K562 (cell line): Measurements from ENCODE around the gene CD2. TPM values are rescaled to one million over a fixed set of nuclear protein-coding genes. Genes with fewer than 3 reads are reported as not detected.

Experiments
- ATAC-seq: fragments of 200-7000 bp; cut with Tn5 transposase; 3 replicates; pipeline ENCODE4 v1.9.1; 2020; ENCODE audit warnings: moderate library complexity
- BruUV-seq: library from RNA; stranded (reverse); fragments of 400-500 nt; replicated peaks from 2 replicates; lab custom pipeline; 2021; lab: Mats Ljungman, UMichigan
- CTCF ChIA-PET: fragments of 300-600 bp; formaldehyde crosslinking; extraction: SDS; loops from one replicate; lab custom pipeline; 2021; ENCODE audit warnings: low intra/inter-chr PET ratio; lab: Yijun Ruan, JAX
- POLR2A ChIA-PET: fragments of 300-600, 350-650 bp; sonication (Branson Sonifier 250); formaldehyde crosslinking; extraction: SDS; loops from one replicate; lab custom pipeline; 2021; ENCODE audit warnings: antibody characterized with exemption, inconsistent platforms; lab: Yijun Ruan, JAX
- DNase-seq, 4 experiments: peaks; one replicate each; pipeline versions ENCODE4 v3.0.0 to v3.0.0-alpha.2; 2011 to 2018; ENCODE audit warnings: low spot score in 3 of 4, mixed read lengths in 3 of 4; ENCODE audit errors: extremely low read depth in 1 of 4
- FAIRE-seq: peaks from 2 replicates; lab custom pipeline; 2011; peaks lifted over from hg19 to GRCh38; lab: Jason Lieb, UNC
- H2AFZ ChIP-seq: 2 replicates; pipeline ENCODE4 v1.6.0; 2011; ENCODE audit warnings: low read depth, low read length, control low read depth, inconsistent platforms
- H3K27ac ChIP-seq: fragments of 200-600 bp; 3 replicates; pipeline ENCODE4 v1.8.0; 2011; ENCODE audit warnings: low read depth, mild to moderate bottlenecking, control low read depth, inconsistent platforms, low read length, moderate library complexity, mixed read lengths; ENCODE audit errors: extremely low read depth
- H3K27me3 ChIP-seq, 2 experiments: fragments of 300-600 bp in 1 of 2; 2 replicates in 1 of 2; 3 replicates in 1 of 2; pipeline versions ENCODE4 v1.6.0 to v1.8.0; 2011; ENCODE audit warnings: inconsistent platforms in 2 of 2, low read length in 2 of 2, mild to moderate bottlenecking in 1 of 2, mixed read lengths in 1 of 2, moderate library complexity in 1 of 2; ENCODE audit not compliant: control insufficient read depth in 2 of 2, insufficient read depth in 2 of 2
- H3K36me3 ChIP-seq: fragments of 300-600 bp; 3 replicates; pipeline ENCODE4 v1.8.0; 2011; ENCODE audit warnings: mild to moderate bottlenecking, low read length, inconsistent platforms; ENCODE audit not compliant: control insufficient read depth, insufficient read depth
- H3K4me1 ChIP-seq, 2 experiments: fragments of 200-600 bp in 1 of 2; replicated peaks in 1 of 2; 2 replicates in 1 of 2; 3 replicates in 1 of 2; pipeline versions ENCODE4 v1.5.1 to v1.8.0; 2011; ENCODE audit warnings: inconsistent platforms in 2 of 2, low read length in 2 of 2, mild to moderate bottlenecking in 1 of 2, mixed read lengths in 1 of 2, moderate library complexity in 1 of 2; ENCODE audit not compliant: control insufficient read depth in 2 of 2, insufficient read depth in 2 of 2
- H3K4me2 ChIP-seq: 2 replicates; pipeline ENCODE4 v1.6.1; 2011; ENCODE audit warnings: low read length, control low read depth, inconsistent platforms, mixed read lengths; ENCODE audit not compliant: insufficient read depth
- H3K4me3 ChIP-seq: fragments of 200-600 bp; sonication (generic), shearing (Covaris generic); 2 replicates; pipeline ENCODE4 v1.5.1; 2016; ENCODE audit warnings: control low read depth, inconsistent platforms
- H3K79me2 ChIP-seq: fragments of 200-600 bp; 3 replicates; pipeline ENCODE4 v1.8.0; 2011; ENCODE audit warnings: low read length, inconsistent platforms; ENCODE audit not compliant: control insufficient read depth, insufficient read depth
- H3K9ac ChIP-seq, 2 experiments: 2 replicates each; pipeline versions ENCODE4 v1.6.0 to v1.6.1; 2011; ENCODE audit warnings: low read depth in 2 of 2, low read length in 2 of 2, control low read depth in 1 of 2, inconsistent platforms in 1 of 2, mild to moderate bottlenecking in 1 of 2, mixed read lengths in 1 of 2; ENCODE audit not compliant: insufficient read depth in 1 of 2
- H3K9me1 ChIP-seq: one replicate; pipeline ENCODE4 v1.6.0; 2011; ENCODE audit warnings: inconsistent platforms, mild to moderate bottlenecking, low read length, moderate library complexity; ENCODE audit not compliant: control insufficient read depth, insufficient read depth
- H3K9me3 ChIP-seq: replicated peaks from 2 replicates; pipeline ENCODE4 v1.5.1; 2011; ENCODE audit warnings: low read depth, low read length, inconsistent platforms; ENCODE audit not compliant: control insufficient read depth, insufficient read depth
- H4K20me1 ChIP-seq: replicated peaks from 2 replicates; pipeline ENCODE4 v1.6.1; 2011; ENCODE audit warnings: low read length, inconsistent platforms, mixed read lengths; ENCODE audit not compliant: control insufficient read depth, insufficient read depth
- EP300 ChIP-seq: IDR thresholded peaks from 2 replicates; pipeline ENCODE4 v1.6.1; 2012; ENCODE audit warnings: low read length, improper control_type of control experiment
- HDAC3 ChIP-seq: fragments of 450-650 bp; IDR thresholded peaks from 2 replicates; pipeline ENCODE4 v1.6.1; 2018; ENCODE audit warnings: borderline replicate concordance, mild to moderate bottlenecking, moderate library complexity; ENCODE audit not compliant: partially characterized antibody
- NFIX ChIP-seq: fragments of 250-450 bp; sonication (Bioruptor Pico); IDR thresholded peaks from 2 replicates; pipeline ENCODE4 v1.4.0; 2020; ENCODE audit warnings: low read depth, mild to moderate bottlenecking, moderate library complexity
- NR2C2 ChIP-seq, 2 experiments: fragments of 200-800 bp in 1 of 2; sonication (Bioruptor generic) in 1 of 2; sonication (generic) in 1 of 2; formaldehyde crosslinking in 1 of 2; IDR thresholded peaks; 2 replicates each; pipeline versions ENCODE4 v1.6.1 to v1.8.0; 2016 to 2022; ENCODE audit warnings: mild to moderate bottlenecking in 1 of 2, missing compliant biosample characterization in 1 of 2, missing genetic modification characterization in 1 of 2, missing genetic modification reagents in 1 of 2
- PHB2 ChIP-seq: fragments of 450-650 bp; IDR thresholded peaks from 2 replicates; pipeline ENCODE4 v1.6.1; 2017; ENCODE audit warnings: low read depth
- PML ChIP-seq: IDR thresholded peaks from 2 replicates; pipeline ENCODE4 v1.6.1; 2012; ENCODE audit warnings: low read length, inconsistent platforms
- POLR2AphosphoS5 ChIP-seq: IDR thresholded peaks from 2 replicates; pipeline ENCODE4 v1.6.1; 2011; ENCODE audit warnings: mild to moderate bottlenecking, low read depth, low read length, moderate library complexity; ENCODE audit not compliant: control insufficient read depth, insufficient read depth
- PTBP1 ChIP-seq: fragments of 200-400 bp; formaldehyde crosslinking; IDR thresholded peaks from 2 replicates; pipeline ENCODE4 v1.6.1; 2017; ENCODE audit warnings: low read depth, low read length
- RB1 ChIP-seq: fragments of 450-650 bp; IDR thresholded peaks from 2 replicates; pipeline ENCODE4 v1.6.1; 2017; ENCODE audit warnings: low read depth, mild to moderate bottlenecking
- ZNF445 ChIP-seq: fragments of 250-450 bp; sonication (Bioruptor Pico); IDR thresholded peaks from 2 replicates; pipeline ENCODE4 v1.4.0; 2020; ENCODE audit warnings: low read depth, mild to moderate bottlenecking, moderate library complexity
- WGBS: fragments of 100-300 bp; shearing (Covaris generic); methylation state at CpG from one replicate; pipeline ENCODE4 v1.1.6; 2016; ENCODE audit warnings: low coverage, mixed read lengths; ENCODE audit not compliant: insufficient coverage; ENCODE audit errors: missing lambda C conversion rate; 5-methylcytosine and 5-hydroxymethylcytosine counted together
- in situ Hi-C: fragments of 300-500 bp; cut with MboI; formaldehyde crosslinking; loops from 4 replicates; pipeline ENCODE4 v1.15.0; 2018; ENCODE audit warnings: inconsistent platforms, mixed read lengths
- intact Hi-C: fragments of 100-400 bp; cut with micrococcal nuclease; formaldehyde crosslinking; loops from 2 replicates; pipeline ENCODE4 v1.14.2; 2022
- polyA plus RNA-seq, 8 experiments: library from polyadenylated mRNA; depleted of rRNA in 4 of 8; stranded (reverse) in 5 of 8; unstranded in 3 of 8; fragments of >200 nt; fragmentation: Nextera tagmentation in 2 of 8; fragmentation: Illumina TruSeq in 1 of 8; extraction: Ambion mirVana in 2 of 8; extraction: Trizol in 1 of 8; gene quantifications; 2 replicates each; pipeline versions ENCODE4 v1.2.1 to v1.2.3, GENCODE V29; 2011 to 2014; ENCODE audit warnings: inconsistent platforms in 1 of 8, missing spikeins in 1 of 8
- total RNA-seq, 7 experiments: library from RNA; depleted of rRNA in 6 of 7; stranded (reverse); fragments of >200 nt in 6 of 7; fragmentation: Illumina TruSeq in 2 of 7; extraction: Trizol in 2 of 7; gene quantifications; 2 replicates each; pipeline versions ENCODE4 v1.2.1 to v1.2.3, GENCODE V29; 2011 to 2021; ENCODE audit warnings: low replicate concordance in 1 of 7
- TF ChIP-seq, protein P1 (sequence below): fragments of 450-650 bp; formaldehyde crosslinking; IDR thresholded peaks from 2 replicates; pipeline ENCODE4 v1.4.0; 2020; ENCODE audit warnings: mild to moderate bottlenecking, moderate library complexity

Gene CD2
- total and polyA plus RNA-seq, 9 of the 15 experiments (the other 6 are each of a cell fraction or from before 2014, with no cell fraction given) = 0.07 to 0.16 TPM; not detected in 7

DNA sequence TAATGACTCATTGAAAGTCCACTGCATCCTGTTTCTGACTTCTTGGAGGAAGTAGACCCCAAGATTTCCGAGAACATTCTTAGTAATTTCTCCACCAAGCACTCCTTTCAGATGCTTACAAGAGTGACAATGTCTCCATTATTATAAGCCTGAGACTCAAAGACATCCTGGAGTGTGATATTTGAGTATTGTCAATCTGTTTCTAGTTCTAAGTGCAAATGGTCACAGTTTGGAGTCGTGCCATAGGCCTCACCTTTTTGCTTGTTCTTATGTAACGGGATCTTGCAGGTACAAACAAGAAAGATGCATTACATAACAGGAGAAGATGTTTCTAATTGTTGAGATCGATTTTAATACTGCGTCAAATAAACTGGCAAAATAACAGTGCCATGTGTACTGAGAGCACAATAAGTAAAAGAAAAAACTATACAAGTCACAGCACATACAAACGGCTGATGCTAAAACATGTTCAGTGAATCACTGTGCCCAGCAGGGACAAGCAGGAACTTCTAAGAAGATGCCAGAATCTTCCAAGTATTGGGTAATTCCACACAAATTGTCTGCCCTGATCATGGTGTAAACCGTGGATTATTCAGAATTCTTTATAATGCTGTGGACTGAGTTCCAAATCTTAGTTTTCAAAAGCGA is 54.1 kb downstream of the CD2 start:
- Histone ChIP-seq H4K20me1 (no peaks in the 10 kb centered on the region), H3K9me1 (no peaks in the 10 kb centered on the region), H3K9ac (no peak overlapping the region), H3K4me2 (no peak overlapping the region), H3K27ac (no peak overlapping the region), H3K27me3 (no peaks in the 10 kb centered on the region), H3K36me3 (no peaks in the 10 kb centered on the region), H3K4me1 (peaks cover 0 to 6% of the 10 kb centered on the region in 2 experiments; a peak in 1 of 5 replicates), H2AFZ (peak overlapping the region; percentile 40; the same call in 1 of the 2 replicates), H3K4me3 (no peak overlapping the region), H3K9me3 (peaks cover 5% of the 10 kb centered on the region; the same call in 1 of the 2 replicates)
- ATAC-seq = no peak
- DNase-seq = no peak
- POLR2A ChIA-PET = no interaction called here
- WGBS = 51% methylated on average over 8 of the region's 8 CpGs
- CTCF ChIA-PET = interaction anchor here (0.6 kb wide), 1 partner anchor 8 kb away, joined by 5 read pairs; no protein-coding TSS in a partner anchor
- no TSS peak for BruUV-seq
- in situ Hi-C loops = no loop called here
- FAIRE-seq = no peak
- TF ChIP-seq RB1 = no peak
- no peak for TF ChIP-seq NR2C2 (CRISPR knock-in tag; IDR thresholded peaks at IDR 0.05)
- TF ChIP-seq NR2C2 (tag; IDR thresholded peaks at IDR 0.05) = no peak
- TF ChIP-seq POLR2AphosphoS5 = no peak
- TF ChIP-seq NFIX = no peak
- TF ChIP-seq EP300 = no peak
- no peak for TF ChIP-seq ZNF445
- TF ChIP-seq HDAC3 = no peak
- TF ChIP-seq PTBP1 = no peak
- no peak for TF ChIP-seq PHB2
- no peak for TF ChIP-seq PML
- TF ChIP-seq, protein P1, sequence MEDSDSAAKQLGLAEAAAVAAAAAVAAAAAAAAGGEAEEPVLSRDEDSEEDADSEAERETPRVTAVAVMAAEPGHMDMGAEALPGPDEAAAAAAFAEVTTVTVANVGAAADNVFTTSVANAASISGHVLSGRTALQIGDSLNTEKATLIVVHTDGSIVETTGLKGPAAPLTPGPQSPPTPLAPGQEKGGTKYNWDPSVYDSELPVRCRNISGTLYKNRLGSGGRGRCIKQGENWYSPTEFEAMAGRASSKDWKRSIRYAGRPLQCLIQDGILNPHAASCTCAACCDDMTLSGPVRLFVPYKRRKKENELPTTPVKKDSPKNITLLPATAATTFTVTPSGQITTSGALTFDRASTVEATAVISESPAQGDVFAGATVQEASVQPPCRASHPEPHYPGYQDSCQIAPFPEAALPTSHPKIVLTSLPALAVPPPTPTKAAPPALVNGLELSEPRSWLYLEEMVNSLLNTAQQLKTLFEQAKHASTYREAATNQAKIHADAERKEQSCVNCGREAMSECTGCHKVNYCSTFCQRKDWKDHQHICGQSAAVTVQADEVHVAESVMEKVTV (CRISPR knock-in tag) = no peak
- TF ChIP-seq, all 486 proteins: peak for 0
- H3K79me2 ChIP-seq = no peaks in the 10 kb centered on the region
- intact Hi-C loops = no loop called here
